ENCODE measurements around the gene FGF12. TPM values are rescaled to one million over a fixed set of nuclear protein-coding genes. Genes with fewer than 3 reads are reported as not detected.

The FGF12 gene
- total RNA-seq, 1 experiment from 2014 or later, result 0.07 TPM

GRCh38 chr3:192397012-192397411, 330.3 kb downstream of the FGF12 start:
- ChIA-PET CTCF (interaction anchor here (1.6 kb wide), 1 partner anchor 26 kb away, joined by 4 read pairs; no protein-coding TSS in a partner anchor), RAD21 (ENCODE audit: low non-redundant PET in 1 of 2, low total read pairs in 2 of 2, uncharacterized antibody in 2 of 2, unreplicated experiment in 2 of 2) (no interaction called here), POLR2A (no interaction called here)
- no peak overlapping the region for H3K4me2 ChIP-seq (ENCODE audit: low read length)
- H3K9me3 ChIP-seq (ENCODE audit: control insufficient read depth in 1 of 2, insufficient read depth in 1 of 2, low read depth in 1 of 2, low read length in 2 of 2), result no peaks in the 10 kb centered on the region
- no peaks in the 10 kb centered on the region for H3K9me2 ChIP-seq (ENCODE audit: insufficient read depth)
- H3K79me2 ChIP-seq (ENCODE audit: insufficient read depth, low read length), result no peaks in the 10 kb centered on the region
- no peaks in the 10 kb centered on the region for H4K20me1 ChIP-seq (ENCODE audit: insufficient read depth)
- H3K36me3 ChIP-seq (ENCODE audit: control insufficient read depth in 1 of 2, insufficient read depth in 2 of 2, low read length in 2 of 2), result no peaks in the 10 kb centered on the region
- BruUV-seq (replicated peaks), result no TSS peak
- TF ChIP-seq ELF1 (IDR thresholded peaks at IDR 0.05; ENCODE audit: borderline replicate concordance, low read depth) (no peak), CBX3 (IDR thresholded peaks at IDR 0.05; ENCODE audit: low read depth) (no peak), ZNF274 (IDR thresholded peaks at IDR 0.05; ENCODE audit: low read depth, low read length) (no peak), FOSL1 (IDR thresholded peaks at IDR 0.05; ENCODE audit: low read depth) (no peak), ATF3 (IDR thresholded peaks at IDR 0.05) (no peak), CEBPB (IDR thresholded peaks at IDR 0.05; ENCODE audit: low read depth) (no peak), ZBTB33 (IDR thresholded peaks at IDR 0.05; ENCODE audit: extremely low read depth, insufficient replicate concordance, low read length) (no peak), SP1 (IDR thresholded peaks at IDR 0.05; ENCODE audit: low read depth) (no peak), SRF (IDR thresholded peaks at IDR 0.05; ENCODE audit: low read depth) (no peak), CTCF (IDR thresholded peaks at IDR 0.05 in 2 of 3, conservative IDR thresholded peaks at IDR 0.05 in 1 of 3; ENCODE audit: borderline replicate concordance in 1 of 3, insufficient read depth in 1 of 3, low read depth in 2 of 3, low read length in 2 of 3) (no peak), SIN3A (IDR thresholded peaks at IDR 0.05; ENCODE audit: low read depth) (no peak), POLR2AphosphoS5 (IDR thresholded peaks at IDR 0.05; ENCODE audit: low read depth, low read length) (no peak), EZH2phosphoT487 (IDR thresholded peaks at IDR 0.05; ENCODE audit: borderline replicate concordance) (no peak), RAD21 (IDR thresholded peaks at IDR 0.05; ENCODE audit: low read depth) (no peak), ZFX (IDR thresholded peaks at IDR 0.05) (no peak), POLR2A (IDR thresholded peaks at IDR 0.05; ENCODE audit: borderline replicate concordance, extremely low read depth, insufficient read depth, insufficient read length) (no peak)
- intact Hi-C loops (cut with micrococcal nuclease), result no loop called here
- no peaks in the 10 kb centered on the region for H3K4me1 ChIP-seq (ENCODE audit: control insufficient read depth in 1 of 2, insufficient read depth in 2 of 2, low read length in 2 of 2)
- no peak overlapping the region for H3K27ac ChIP-seq (ENCODE audit: low read depth, low read length)
- ATAC-seq (no peak), DNase-seq (ENCODE audit: low read depth, low spot score) (no peak)
- no peak overlapping the region for H3K9ac ChIP-seq (ENCODE audit: low read length)
- peaks cover 34% of the 10 kb centered on the region for H3K27me3 ChIP-seq (ENCODE audit: insufficient read depth, low read length)
- no peak overlapping the region for H3K4me3 ChIP-seq (replicated peaks in 1 of 2; ENCODE audit: low read depth in 1 of 2, low read length in 2 of 2)
- H2AFZ ChIP-seq (ENCODE audit: low read depth, low read length, poor library complexity, severe bottlenecking), result no peak overlapping the region
